Lower leg skin (tissue), 3 donors: ENCODE measurements around the gene FKRP.

Experiments
- POLR2A ChIP-seq, 2 donors: fragments of 450-650 bp; IDR thresholded peaks; one replicate each; pipeline ENCODE4 v1.6.1; 2016 to 2017; ENCODE audit warnings: antibody characterized with exemption in 2 of 2, mild to moderate bottlenecking in 1 of 2, moderate library complexity in 1 of 2
- TF ChIP-seq, protein P1 (sequence below), 3 donors: fragments of 450-650 bp; IDR thresholded peaks; one replicate each; pipeline ENCODE4 v1.5.1; 2016; ENCODE audit warnings: antibody characterized with exemption in 3 of 3, mild to moderate bottlenecking in 3 of 3, moderate library complexity in 2 of 3

DNA sequence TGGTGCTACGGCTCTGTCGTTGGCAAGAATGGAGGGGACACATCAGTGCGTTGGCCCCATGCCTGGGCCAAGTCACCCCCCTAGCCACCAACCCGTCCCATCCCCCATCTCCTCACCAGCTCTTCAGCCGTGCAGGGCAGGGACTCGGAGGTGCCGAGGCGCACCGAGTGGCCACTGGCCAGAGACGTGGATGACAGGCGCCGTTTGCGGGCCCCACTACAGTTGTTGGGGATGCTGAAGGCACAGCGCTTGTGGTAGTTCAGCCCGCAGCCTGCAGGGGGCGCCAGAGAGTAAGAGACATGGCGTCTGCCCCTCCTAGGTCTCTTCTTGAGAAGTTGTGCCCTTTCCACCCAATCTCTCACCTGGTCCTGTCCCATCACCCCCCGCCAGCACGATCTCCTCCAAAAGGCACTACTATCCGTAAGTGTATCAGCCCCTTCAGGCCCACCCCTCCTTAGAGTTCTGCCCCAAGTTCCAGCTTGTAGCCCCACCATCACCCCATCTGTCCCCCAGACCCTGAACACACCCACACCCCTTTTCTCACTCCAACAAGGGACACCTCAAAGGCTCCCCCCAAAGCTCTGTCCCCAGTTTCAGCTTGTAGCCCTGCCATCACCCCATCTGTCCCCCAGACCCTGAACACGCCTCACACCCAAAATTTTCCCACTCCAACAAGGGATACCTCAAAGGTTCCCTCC lies 41.3 kb upstream of the FKRP start:
- TF ChIP-seq, protein P1, sequence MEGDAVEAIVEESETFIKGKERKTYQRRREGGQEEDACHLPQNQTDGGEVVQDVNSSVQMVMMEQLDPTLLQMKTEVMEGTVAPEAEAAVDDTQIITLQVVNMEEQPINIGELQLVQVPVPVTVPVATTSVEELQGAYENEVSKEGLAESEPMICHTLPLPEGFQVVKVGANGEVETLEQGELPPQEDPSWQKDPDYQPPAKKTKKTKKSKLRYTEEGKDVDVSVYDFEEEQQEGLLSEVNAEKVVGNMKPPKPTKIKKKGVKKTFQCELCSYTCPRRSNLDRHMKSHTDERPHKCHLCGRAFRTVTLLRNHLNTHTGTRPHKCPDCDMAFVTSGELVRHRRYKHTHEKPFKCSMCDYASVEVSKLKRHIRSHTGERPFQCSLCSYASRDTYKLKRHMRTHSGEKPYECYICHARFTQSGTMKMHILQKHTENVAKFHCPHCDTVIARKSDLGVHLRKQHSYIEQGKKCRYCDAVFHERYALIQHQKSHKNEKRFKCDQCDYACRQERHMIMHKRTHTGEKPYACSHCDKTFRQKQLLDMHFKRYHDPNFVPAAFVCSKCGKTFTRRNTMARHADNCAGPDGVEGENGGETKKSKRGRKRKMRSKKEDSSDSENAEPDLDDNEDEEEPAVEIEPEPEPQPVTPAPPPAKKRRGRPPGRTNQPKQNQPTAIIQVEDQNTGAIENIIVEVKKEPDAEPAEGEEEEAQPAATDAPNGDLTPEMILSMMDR (IDR thresholded peaks at IDR 0.05): peak in 1 of 3 donors; percentile 81
- no peak for TF ChIP-seq POLR2A (IDR thresholded peaks at IDR 0.05)
